AG10803 (cell line): ENCODE data around the gene AGT.

Experiments
- DNase-seq: peaks from one replicate; pipeline ENCODE4 v3.0.0; 2010; ENCODE audit warnings: low read depth
- H3K4me3 ChIP-seq: 2 replicates; pipeline ENCODE4 v1.5.1; 2011; ENCODE audit warnings: mild to moderate bottlenecking, low read length, control low read depth
- TF ChIP-seq, protein P1 (sequence below): conservative IDR thresholded peaks from 2 replicates; pipeline ENCODE4 v1.5.1; 2011; ENCODE audit warnings: mild to moderate bottlenecking, low read length, control low read depth, inconsistent platforms

Gene AGT

GRCh38 chr1:230754796-230755195 lies 40.9 kb upstream of the AGT start:
- TF ChIP-seq, protein P1, sequence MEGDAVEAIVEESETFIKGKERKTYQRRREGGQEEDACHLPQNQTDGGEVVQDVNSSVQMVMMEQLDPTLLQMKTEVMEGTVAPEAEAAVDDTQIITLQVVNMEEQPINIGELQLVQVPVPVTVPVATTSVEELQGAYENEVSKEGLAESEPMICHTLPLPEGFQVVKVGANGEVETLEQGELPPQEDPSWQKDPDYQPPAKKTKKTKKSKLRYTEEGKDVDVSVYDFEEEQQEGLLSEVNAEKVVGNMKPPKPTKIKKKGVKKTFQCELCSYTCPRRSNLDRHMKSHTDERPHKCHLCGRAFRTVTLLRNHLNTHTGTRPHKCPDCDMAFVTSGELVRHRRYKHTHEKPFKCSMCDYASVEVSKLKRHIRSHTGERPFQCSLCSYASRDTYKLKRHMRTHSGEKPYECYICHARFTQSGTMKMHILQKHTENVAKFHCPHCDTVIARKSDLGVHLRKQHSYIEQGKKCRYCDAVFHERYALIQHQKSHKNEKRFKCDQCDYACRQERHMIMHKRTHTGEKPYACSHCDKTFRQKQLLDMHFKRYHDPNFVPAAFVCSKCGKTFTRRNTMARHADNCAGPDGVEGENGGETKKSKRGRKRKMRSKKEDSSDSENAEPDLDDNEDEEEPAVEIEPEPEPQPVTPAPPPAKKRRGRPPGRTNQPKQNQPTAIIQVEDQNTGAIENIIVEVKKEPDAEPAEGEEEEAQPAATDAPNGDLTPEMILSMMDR = no peak
- H3K4me3 ChIP-seq = no peak overlapping the region
- peak; percentile 59 for DNase-seq

- TF ChIP-seq, protein P1 = no peak
- H3K4me3 ChIP-seq = no peak overlapping the region
- DNase-seq = no peak
Observed at GRCh38 chr1:230753586-230754251, 39.8 kb upstream of the AGT start.

DNA sequence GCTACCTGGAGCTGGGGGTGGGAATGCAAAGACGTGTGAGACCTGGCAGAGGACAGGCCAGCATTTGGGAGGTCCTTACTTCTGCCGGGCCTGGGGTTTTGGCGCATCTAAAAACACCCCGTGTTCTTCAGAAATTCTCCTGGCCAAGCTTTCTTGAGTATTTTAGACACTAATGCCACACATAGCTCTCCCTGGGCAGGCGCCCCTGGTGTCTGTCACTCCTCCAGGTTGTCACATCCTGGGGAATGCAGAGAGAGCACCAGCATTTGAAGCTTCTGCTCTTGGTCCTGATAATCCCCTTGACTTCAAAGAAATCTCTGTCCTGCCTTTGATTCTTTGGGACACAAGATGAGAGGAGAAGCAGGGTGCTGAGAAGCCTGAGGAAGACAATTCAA lies 39.3 kb upstream of the AGT start:
- H3K4me3 ChIP-seq = no peak overlapping the region
- TF ChIP-seq, protein P1 = no peak
- DNase-seq = no peak

- no peak overlapping the region for H3K4me3 ChIP-seq
- DNase-seq = no peak
- TF ChIP-seq, protein P1 = no peak
Observed at GRCh38 chr1:230752407-230752806, 38.5 kb upstream of the AGT start.

- no peak for DNase-seq
- TF ChIP-seq, protein P1 = no peak
- H3K4me3 ChIP-seq = no peak overlapping the region
Observed at GRCh38 chr1:230750986-230751625, 37.2 kb upstream of the AGT start.

- H3K4me3 ChIP-seq = no peak overlapping the region
- TF ChIP-seq, protein P1 = no peak
- DNase-seq = no peak
Observed at GRCh38 chr1:230750576-230750975, 36.7 kb upstream of the AGT start.

DNA sequence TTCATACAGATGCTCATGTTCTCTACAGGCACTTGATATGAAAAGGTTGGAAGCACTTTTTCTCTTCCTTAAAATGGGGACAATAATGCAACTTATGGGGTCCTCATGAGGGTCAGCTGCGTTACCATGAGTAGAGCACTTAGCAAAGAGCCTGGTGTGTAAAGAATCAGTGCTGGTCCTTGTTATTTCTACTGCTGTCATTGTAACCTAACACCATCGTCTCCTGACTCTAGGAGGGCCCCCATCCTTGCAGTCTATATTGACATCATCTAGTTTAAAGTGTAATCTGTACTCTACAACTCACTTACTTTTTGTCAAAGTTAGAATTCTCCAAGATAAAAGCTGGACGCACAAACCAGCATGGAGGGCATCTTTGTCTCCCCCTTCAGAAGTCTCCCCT lies 35.7 kb upstream of the AGT start:
- DNase-seq = no peak
- H3K4me3 ChIP-seq = no peak overlapping the region
- TF ChIP-seq, protein P1 = no peak
